Tibial nerve (tissue), 4 donors: ENCODE results near the gene KREMEN1.

Experiments used
- CTCF ChIP-seq, 5 experiments: fragments of 200-600 bp in 3 of 5; fragments of 450-650 bp in 2 of 5; sonication (generic) in 3 of 5; IDR thresholded peaks; one replicate each; pipeline ENCODE4 v1.5.1; 2016 to 2019; ENCODE audit warnings: antibody characterized with exemption in 5 of 5, mild to moderate bottlenecking in 3 of 5, moderate library complexity in 2 of 5
- EP300 ChIP-seq, 2 donors: sonication (generic); formaldehyde crosslinking; IDR thresholded peaks; one replicate each; pipeline ENCODE4 v1.6.1; 2017; ENCODE audit warnings: antibody characterized with exemption in 2 of 2, mild to moderate bottlenecking in 1 of 2
- POLR2A ChIP-seq, 2 donors: fragments of 450-650 bp; IDR thresholded peaks; one replicate each; pipeline ENCODE4 v1.6.1; 2017; ENCODE audit warnings: antibody characterized with exemption in 2 of 2, mild to moderate bottlenecking in 2 of 2, moderate library complexity in 2 of 2

- TF ChIP-seq CTCF (IDR thresholded peaks at IDR 0.05) (no peak), POLR2A (IDR thresholded peaks at IDR 0.05) (no peak), EP300 (IDR thresholded peaks at IDR 0.05) (no peak)
These were observed 28.8 kb upstream of the KREMEN1 start for GRCh38 chr22:29043906-29044575.
